NCI-H82 (cell line): Measurements from ENCODE around the gene BLVRB.
A peak's percentile ranks its signal among the peaks of the same experiment; 100 is the strongest.
"Not testable (repeated sequence)": the region's sequence is repeated elsewhere in the genome, so short reads cannot be mapped to it uniquely, and the experiment has no call there.

ENCODE experiments used
- DNase-seq: peaks from one replicate; lab custom pipeline; 2025; lab: John Stamatoyannopoulos, UW

The BLVRB gene

GRCh38 chr19:40449506-40449905 lies 16.0 kb downstream of the BLVRB start:
- no peak for DNase-seq

- no peak for DNase-seq
Measured at GRCh38 chr19:40446263-40446784, 19.2 kb downstream of the BLVRB start.

- DNase-seq, result peak; percentile 65
Measured at GRCh38 chr19:40445780-40446262, 19.7 kb downstream of the BLVRB start.

GRCh38 chr19:40444825-40445312 lies 20.7 kb downstream of the BLVRB start:
- DNase-seq, result no peak

- peak; percentile 99 for DNase-seq
Measured at GRCh38 chr19:40444000-40444824, 21.3 kb downstream of the BLVRB start, which contains the start of gene SERTAD3. SERTAD3 (minus strand) TSS chr19:40444335; CDS start chr19:40442080, 2,255 bp downstream.

- peak; percentile 100 for DNase-seq
Measured at GRCh38 chr19:40443131-40443999, 22.2 kb downstream of the BLVRB start.

GRCh38 chr19:40442328-40443130 lies 23.0 kb downstream of the BLVRB start:
- DNase-seq, result no peak

- no peak for DNase-seq
Measured at GRCh38 chr19:40441719-40442253, 23.8 kb downstream of the BLVRB start.

- no peak for DNase-seq
Measured at GRCh38 chr19:40438284-40438683, 27.3 kb downstream of the BLVRB start.

GRCh38 chr19:40433391-40434216 lies 31.9 kb downstream of the BLVRB start:
- DNase-seq, result peak; percentile 88

- DNase-seq, result not testable (repeated sequence)
Measured at GRCh38 chr19:40432760-40433159, 32.8 kb downstream of the BLVRB start.

- DNase-seq, result no peak
Measured at GRCh38 chr19:40431698-40432097, 33.8 kb downstream of the BLVRB start.

- DNase-seq, result not testable (repeated sequence)
Measured at GRCh38 chr19:40430242-40430641, 35.3 kb downstream of the BLVRB start.

GRCh38 chr19:40428197-40428596 lies 37.3 kb downstream of the BLVRB start:
- not testable (repeated sequence) for DNase-seq

- peak; percentile 100 for DNase-seq
Measured at GRCh38 chr19:40425450-40426287, 39.9 kb downstream of the BLVRB start, which contains the start of gene SERTAD1. SERTAD1 (minus strand) TSS chr19:40425992; CDS start chr19:40423546, 2,446 bp downstream.

GRCh38 chr19:40424637-40425449 lies 40.7 kb downstream of the BLVRB start:
- DNase-seq, result no peak

GRCh38 chr19:40423938-40424337 lies 41.6 kb downstream of the BLVRB start:
- DNase-seq, result no peak
